Astrocyte of the spinal cord (primary cell): Measurements from ENCODE around the gene ZP4.

Experiments used
- DNase-seq: peaks from one replicate; pipeline ENCODE4 v3.0.0; 2011; ENCODE audit warnings: low read depth, low spot score
- H3K4me3 ChIP-seq: 2 replicates; pipeline ENCODE4 v1.5.1; 2011; ENCODE audit warnings: low read depth, mild to moderate bottlenecking, low read length, moderate library complexity
- CTCF ChIP-seq: IDR thresholded peaks from 2 replicates; pipeline ENCODE4 v1.5.1; 2012; ENCODE audit warnings: low read depth, mild to moderate bottlenecking, low read length, inconsistent platforms
- in situ Hi-C: cut with HindIII; loops from 2 replicates; pipeline ENCODE4 v1.10.0; 2017; ENCODE audit warnings: low sequenced_read_pairs

The ZP4 gene

DNA sequence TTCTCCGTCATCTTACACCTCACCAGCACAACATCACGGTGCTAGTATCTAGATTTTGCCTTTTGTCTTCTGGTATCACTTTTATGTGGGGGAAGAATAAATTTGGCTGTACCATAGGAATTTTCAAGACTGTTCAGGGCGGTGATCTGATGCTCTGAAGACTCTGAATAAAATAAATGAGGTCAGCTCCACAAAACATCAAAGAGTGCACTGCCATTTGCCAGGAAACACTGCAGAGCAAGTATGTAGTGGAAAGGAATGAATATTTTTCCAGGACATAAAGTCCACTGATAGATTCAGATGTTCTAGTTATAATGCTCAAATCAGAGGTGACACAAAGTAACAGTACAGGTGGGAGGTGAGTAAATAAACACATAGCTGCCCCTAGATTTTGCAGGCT, 56.3 kb downstream of the ZP4 start:
- in situ Hi-C loops: no loop called here
- no peak overlapping the region for H3K4me3 ChIP-seq
- no peak for TF ChIP-seq CTCF
- DNase-seq: no peak

DNA sequence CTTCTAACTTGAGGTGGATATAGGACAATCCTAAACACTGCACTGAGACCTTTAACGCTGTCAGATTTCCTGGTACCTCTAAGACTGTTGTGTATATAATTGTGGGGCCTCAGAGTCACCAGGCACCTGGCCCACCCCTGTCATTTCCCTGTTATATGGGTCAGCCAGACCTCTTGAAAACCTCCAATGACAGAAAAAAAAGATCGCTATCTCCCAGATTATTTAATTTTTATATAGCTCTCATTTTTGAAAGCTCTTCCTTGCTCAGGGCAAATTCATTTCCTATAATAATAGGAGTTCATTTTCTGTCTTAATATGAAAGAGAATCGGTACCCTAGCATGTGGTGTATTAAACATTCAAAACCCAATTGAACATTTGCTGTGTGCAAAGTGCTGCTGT, 56.7 kb downstream of the ZP4 start:
- no peak for DNase-seq
- TF ChIP-seq CTCF: no peak
- in situ Hi-C loops: no loop called here
- no peak overlapping the region for H3K4me3 ChIP-seq

GRCh38 chr1:237832858-237833257, 57.9 kb downstream of the ZP4 start:
- DNase-seq: no peak
- no peak overlapping the region for H3K4me3 ChIP-seq
- no peak for TF ChIP-seq CTCF
- in situ Hi-C loops: no loop called here
